ENCODE results near the gene TBPL1.

TBPL1 gene

DNA sequence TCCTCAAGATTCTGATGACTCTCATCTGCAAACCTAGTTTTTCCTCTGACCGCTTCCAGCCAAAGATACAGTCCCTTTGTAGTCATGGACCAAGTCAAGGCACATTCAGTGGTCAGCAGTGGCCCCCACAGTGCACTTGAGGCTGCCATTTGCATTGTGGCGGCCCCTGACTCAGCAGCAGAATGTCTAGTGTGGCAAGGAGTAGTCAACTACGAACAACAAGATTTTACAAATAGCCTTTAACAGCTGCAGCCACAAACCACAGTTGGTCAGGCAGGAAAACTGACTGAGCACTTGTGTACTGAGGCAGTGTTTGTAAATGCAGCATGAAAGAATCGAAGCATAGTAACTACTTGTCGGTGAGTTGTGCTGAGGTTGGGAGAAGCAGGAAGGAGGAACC is 49.8 kb downstream of the TBPL1 start:
- POLR2A ChIA-PET (ENCODE audit: low non-redundant PET), result no interaction called here

DNA sequence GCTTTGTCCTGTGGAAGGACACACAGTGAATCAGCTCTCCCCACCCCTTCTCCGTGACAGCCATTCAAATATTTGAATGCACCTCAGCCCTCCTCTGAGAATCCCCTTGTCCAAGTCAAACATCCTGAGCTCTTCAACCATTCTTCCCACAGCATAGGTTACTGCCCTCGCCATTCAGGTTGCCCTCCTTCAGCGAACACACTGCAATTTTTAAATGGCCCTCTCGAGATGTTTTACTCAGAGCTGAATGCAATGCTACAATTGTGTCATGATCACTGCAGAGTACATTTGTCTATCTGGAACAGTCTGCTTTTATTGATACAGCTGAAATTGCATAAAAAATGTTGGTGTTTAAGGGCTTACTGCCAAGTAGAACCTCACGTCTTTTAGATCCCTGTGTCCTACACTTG is 50.5 kb downstream of the TBPL1 start:
- ChIA-PET CTCF (interaction anchor here (0.5 to 0.6 kb wide), 2 partner anchors 13 to 52 kb away, joined by 3 to 4 read pairs; no protein-coding TSS in a partner anchor), POLR2A (ENCODE audit: low non-redundant PET) (no interaction called here)
- H3K27ac ChIP-seq, result no peak overlapping the region
- TF ChIP-seq, protein P1, sequence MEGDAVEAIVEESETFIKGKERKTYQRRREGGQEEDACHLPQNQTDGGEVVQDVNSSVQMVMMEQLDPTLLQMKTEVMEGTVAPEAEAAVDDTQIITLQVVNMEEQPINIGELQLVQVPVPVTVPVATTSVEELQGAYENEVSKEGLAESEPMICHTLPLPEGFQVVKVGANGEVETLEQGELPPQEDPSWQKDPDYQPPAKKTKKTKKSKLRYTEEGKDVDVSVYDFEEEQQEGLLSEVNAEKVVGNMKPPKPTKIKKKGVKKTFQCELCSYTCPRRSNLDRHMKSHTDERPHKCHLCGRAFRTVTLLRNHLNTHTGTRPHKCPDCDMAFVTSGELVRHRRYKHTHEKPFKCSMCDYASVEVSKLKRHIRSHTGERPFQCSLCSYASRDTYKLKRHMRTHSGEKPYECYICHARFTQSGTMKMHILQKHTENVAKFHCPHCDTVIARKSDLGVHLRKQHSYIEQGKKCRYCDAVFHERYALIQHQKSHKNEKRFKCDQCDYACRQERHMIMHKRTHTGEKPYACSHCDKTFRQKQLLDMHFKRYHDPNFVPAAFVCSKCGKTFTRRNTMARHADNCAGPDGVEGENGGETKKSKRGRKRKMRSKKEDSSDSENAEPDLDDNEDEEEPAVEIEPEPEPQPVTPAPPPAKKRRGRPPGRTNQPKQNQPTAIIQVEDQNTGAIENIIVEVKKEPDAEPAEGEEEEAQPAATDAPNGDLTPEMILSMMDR (conservative IDR thresholded peaks at IDR 0.05; ENCODE audit: low read depth), result no peak
- no peak for DNase-seq (ENCODE audit: low spot score)

More for the DNA sequence above, 49.8 kb downstream of the TBPL1 start:
- H3K27ac ChIP-seq, result no peak overlapping the region
- TF ChIP-seq, protein P1 (conservative IDR thresholded peaks at IDR 0.05; ENCODE audit: low read depth), result no peak
- no peak for DNase-seq (ENCODE audit: low spot score)
- CTCF ChIA-PET, result no interaction called here

DNA sequence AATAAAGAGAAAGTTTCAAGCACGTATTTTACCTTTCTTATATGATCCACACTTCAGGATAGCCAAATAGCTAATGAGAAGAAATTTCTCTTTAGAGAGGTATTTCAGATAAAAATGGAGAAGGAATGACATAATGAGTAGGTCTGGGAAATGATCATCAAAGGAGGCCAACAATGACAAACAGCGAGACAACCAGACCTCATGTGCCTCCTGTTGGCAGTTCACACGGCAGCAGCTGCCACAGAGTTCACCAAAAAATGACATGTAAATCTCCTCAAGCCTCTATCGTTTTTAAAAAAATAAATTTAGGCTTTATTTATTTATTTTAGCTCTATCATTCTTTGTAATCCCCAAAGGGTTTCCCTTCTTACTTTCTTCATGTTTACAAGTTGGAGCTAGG is 51.7 kb downstream of the TBPL1 start:
- TF ChIP-seq, protein P1 (conservative IDR thresholded peaks at IDR 0.05; ENCODE audit: low read depth), result no peak
- H3K27ac ChIP-seq, result no peak overlapping the region
- ChIA-PET POLR2A (ENCODE audit: low non-redundant PET) (no interaction called here), CTCF (interaction anchor here (0.6 to 1.0 kb wide), 3 partner anchors 36 to 115 kb away, joined by 3 to 4 read pairs (median 3); no protein-coding TSS in a partner anchor)
- no peak for DNase-seq (ENCODE audit: low spot score)

DNA sequence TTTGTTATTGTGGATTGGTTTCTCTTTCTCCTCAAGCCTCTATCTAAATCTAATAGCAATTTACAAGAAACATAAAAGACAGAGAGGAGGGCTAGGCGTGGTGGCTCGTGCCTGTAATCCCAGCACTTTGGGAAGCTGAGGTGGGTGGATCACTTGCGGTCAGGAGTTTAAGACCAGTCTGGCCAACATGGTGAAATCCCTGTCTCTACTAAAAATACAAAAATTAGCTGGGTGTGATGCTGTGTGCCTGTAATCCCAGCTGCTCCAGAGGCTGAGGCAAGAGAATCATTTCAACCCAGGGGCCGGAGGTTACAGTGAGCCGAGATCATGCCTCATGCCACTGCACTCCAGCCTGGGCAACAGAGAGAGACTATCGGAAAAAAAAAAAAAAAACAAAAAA is 52.8 kb downstream of the TBPL1 start:
- CTCF ChIA-PET, result no interaction called here
- no peak overlapping the region for H3K27ac ChIP-seq
- DNase-seq (ENCODE audit: low spot score), result no peak
- TF ChIP-seq, protein P1 (conservative IDR thresholded peaks at IDR 0.05; ENCODE audit: low read depth), result no peak
- POLR2A ChIA-PET (ENCODE audit: low non-redundant PET), result no interaction called here

DNA sequence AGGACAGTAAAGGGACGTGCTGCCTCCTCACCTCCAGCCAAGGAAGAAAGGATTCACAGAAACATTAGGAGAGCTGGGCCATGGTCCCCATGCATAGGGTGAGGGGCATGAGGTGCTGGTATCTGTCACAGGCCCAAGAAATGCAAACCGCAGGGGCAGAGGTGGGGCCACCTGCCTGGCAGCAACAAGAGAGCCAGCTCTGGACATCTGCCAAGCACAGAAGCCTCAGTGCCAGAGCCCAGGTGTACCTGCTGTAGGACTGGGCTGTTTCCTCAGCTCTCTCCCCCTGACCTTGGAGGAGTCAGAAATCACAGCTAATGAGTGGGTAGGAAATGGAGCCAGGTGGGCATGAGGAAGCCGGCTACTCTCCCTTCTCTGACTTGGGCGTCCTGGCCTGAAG is 54.1 kb downstream of the TBPL1 start:
- POLR2A ChIA-PET (ENCODE audit: low non-redundant PET), result no interaction called here
- H3K27ac ChIP-seq, result no peak overlapping the region
- DNase-seq (ENCODE audit: low spot score), result no peak
- CTCF ChIA-PET, result no interaction called here
- TF ChIP-seq, protein P1 (conservative IDR thresholded peaks at IDR 0.05; ENCODE audit: low read depth), result no peak

DNA sequence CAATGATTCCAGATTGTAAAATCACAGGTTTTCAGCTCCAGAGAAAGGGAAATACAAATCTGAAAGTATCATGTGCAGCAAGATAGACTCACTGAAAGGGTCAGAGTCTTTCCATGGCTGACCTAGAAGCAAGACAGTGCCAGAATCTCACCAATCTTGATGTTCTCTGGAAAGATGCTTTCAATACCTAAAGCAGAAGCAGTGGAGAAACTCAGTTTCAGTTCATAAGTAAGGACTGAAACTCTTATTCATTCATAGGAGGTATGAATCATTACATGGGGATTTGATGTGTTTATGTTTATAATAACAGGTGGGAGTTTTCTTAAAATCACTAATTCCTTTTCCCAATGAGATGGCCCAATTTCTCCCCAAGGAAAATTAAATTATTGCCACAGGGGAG is 56.9 kb downstream of the TBPL1 start:
- TF ChIP-seq, protein P1 (conservative IDR thresholded peaks at IDR 0.05; ENCODE audit: low read depth), result no peak
- ChIA-PET POLR2A (ENCODE audit: low non-redundant PET) (interaction anchor here (0.6 kb wide), 1 partner anchor 30 kb away, joined by 3 read pairs; no protein-coding TSS in a partner anchor), CTCF (no interaction called here)
- DNase-seq (ENCODE audit: low spot score), result no peak
- no peak overlapping the region for H3K27ac ChIP-seq

DNA sequence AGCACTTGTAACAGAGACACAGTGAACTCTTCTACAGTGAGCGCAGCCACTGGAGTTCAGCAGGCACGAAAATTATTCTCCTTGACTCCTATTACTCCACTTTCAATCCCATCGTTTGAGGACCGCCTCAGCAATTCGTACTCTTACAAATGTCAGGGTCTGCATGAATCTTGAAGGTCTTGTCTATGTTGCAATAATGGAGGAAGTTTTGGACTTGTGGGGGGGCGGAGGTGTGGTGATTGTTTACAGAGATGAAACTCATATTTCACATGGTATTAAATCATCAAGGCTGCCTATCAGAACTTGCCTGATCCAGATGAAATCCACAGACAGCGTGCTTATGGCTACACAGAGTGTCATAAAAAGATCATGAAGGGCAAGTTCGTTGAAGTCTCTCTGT is 57.4 kb downstream of the TBPL1 start:
- no peak for DNase-seq (ENCODE audit: low spot score)
- POLR2A ChIA-PET (ENCODE audit: low non-redundant PET), result no interaction called here
- CTCF ChIA-PET, result no interaction called here
- H3K27ac ChIP-seq, result no peak overlapping the region
- TF ChIP-seq, protein P1 (conservative IDR thresholded peaks at IDR 0.05; ENCODE audit: low read depth), result no peak

All from RWPE1 (cell line).